GM19238 (cell line): ENCODE measurements around the gene GNAS-AS1.

Experiments used
- DNase-seq: peaks from one replicate; pipeline ENCODE4 v3.0.0; 2011; ENCODE audit warnings: low spot score; ENCODE audit not compliant: insufficient read length

GNAS-AS1 gene

GRCh38 chr20:58850693-58851174 is at the start of gene GNAS-AS1:
GNAS-AS1 (minus strand) TSS chr20:58850902.
- peak; percentile 90 for DNase-seq

GRCh38 chr20:58900397-58900796 is 49.7 kb upstream of the GNAS-AS1 start:
- no peak for DNase-seq

GRCh38 chr20:58899512-58899911 is 48.8 kb upstream of the GNAS-AS1 start:
- no peak for DNase-seq

GRCh38 chr20:58898629-58899408 is 48.1 kb upstream of the GNAS-AS1 start:
- DNase-seq, result no peak

GRCh38 chr20:58897488-58897887 is 46.8 kb upstream of the GNAS-AS1 start:
- DNase-seq, result no peak

GRCh38 chr20:58896820-58897219 is 46.1 kb upstream of the GNAS-AS1 start:
- no peak for DNase-seq

GRCh38 chr20:58895448-58896180 is 44.9 kb upstream of the GNAS-AS1 start:
- DNase-seq, result no peak

GRCh38 chr20:58894652-58895447 is 44.1 kb upstream of the GNAS-AS1 start:
- no peak for DNase-seq

GRCh38 chr20:58893355-58894120 is 42.8 kb upstream of the GNAS-AS1 start:
- DNase-seq, result no peak

GRCh38 chr20:58892932-58893224 is 42.2 kb upstream of the GNAS-AS1 start:
- no peak for DNase-seq

- DNase-seq, result peak; percentile 70
These were observed 41.6 kb upstream of the GNAS-AS1 start for GRCh38 chr20:58892141-58892931.

GRCh38 chr20:58891718-58892140 is 41.0 kb upstream of the GNAS-AS1 start:
- DNase-seq, result no peak

GRCh38 chr20:58891086-58891717 is 40.5 kb upstream of the GNAS-AS1 start:
- peak; percentile 55 for DNase-seq

GRCh38 chr20:58890518-58891085 is 39.9 kb upstream of the GNAS-AS1 start:
- DNase-seq, result peak; percentile 76

- no peak for DNase-seq
These were observed 39.3 kb upstream of the GNAS-AS1 start for GRCh38 chr20:58889798-58890517.

- no peak for DNase-seq
These were observed 38.6 kb upstream of the GNAS-AS1 start for GRCh38 chr20:58889334-58889760.

GRCh38 chr20:58888521-58889333 is 38.0 kb upstream of the GNAS-AS1 start:
- peak; percentile 80 for DNase-seq

- no peak for DNase-seq
These were observed 37.4 kb upstream of the GNAS-AS1 start for GRCh38 chr20:58888103-58888502.
